ENCODE results near the gene MACO1. TPM values are rescaled to one million over a fixed set of nuclear protein-coding genes. Genes with fewer than 3 reads are reported as not detected.

MACO1 gene
- total RNA-seq, 1 donor from 2014 or later: 15.8 TPM

Other genes starting within 250 kb of the MACO1 start
- 40.1 and 42.3 TPM in 2 replicates for gene SYF2, start 198.4 kb upstream of the MACO1 start, total RNA-seq
- gene RSRP1, start 183.4 kb upstream of the MACO1 start, total RNA-seq: 140 and 144 TPM in 2 replicates
- not detected in 2 replicates for gene RHD, start 158.4 kb upstream of the MACO1 start, total RNA-seq
- gene TMEM50A, start 92.6 kb upstream of the MACO1 start, total RNA-seq: 113 and 116 TPM in 2 replicates
- gene RHCE, start 10.1 kb upstream of the MACO1 start, total RNA-seq: 0.25 TPM in 1 of 2 replicates, not detected in the other
- gene LDLRAP1, start 112.7 kb downstream of the MACO1 start, total RNA-seq: 6.3 and 7.2 TPM in 2 replicates
- gene MAN1C1, start 185.9 kb downstream of the MACO1 start, total RNA-seq: 4.1 and 5.0 TPM in 2 replicates

Data from activated T-helper 2 cell treated with anti-CD3 and anti-CD28 coated beads, Interferon-gamma antibody, Interleukin-2, Interleukin-4, amounts not matched to agents 10 μg/mL and 5 μg/mL and 100 μg/mL, durations not matched to agents 14 hours and 24 hours and 36 hours (primary cell).